MM.1S (cell line): ENCODE measurements around the gene GFRA1.

ENCODE experiments used
- EZH2 ChIP-seq: fragments of 300-600 bp; sonication (generic); optimal IDR thresholded peaks from 2 replicates; pipeline ENCODE3; 2017; ENCODE audit warnings: low read depth, mild to moderate bottlenecking, antibody characterized with exemption, low read length, mixed read lengths
- TF ChIP-seq, protein P1 (sequence below): fragments of 300-600 bp; sonication (generic); IDR thresholded peaks from 2 replicates; pipeline ENCODE4 v1.5.1; 2016; ENCODE audit warnings: antibody characterized with exemption, low read length, mixed read lengths

DNA sequence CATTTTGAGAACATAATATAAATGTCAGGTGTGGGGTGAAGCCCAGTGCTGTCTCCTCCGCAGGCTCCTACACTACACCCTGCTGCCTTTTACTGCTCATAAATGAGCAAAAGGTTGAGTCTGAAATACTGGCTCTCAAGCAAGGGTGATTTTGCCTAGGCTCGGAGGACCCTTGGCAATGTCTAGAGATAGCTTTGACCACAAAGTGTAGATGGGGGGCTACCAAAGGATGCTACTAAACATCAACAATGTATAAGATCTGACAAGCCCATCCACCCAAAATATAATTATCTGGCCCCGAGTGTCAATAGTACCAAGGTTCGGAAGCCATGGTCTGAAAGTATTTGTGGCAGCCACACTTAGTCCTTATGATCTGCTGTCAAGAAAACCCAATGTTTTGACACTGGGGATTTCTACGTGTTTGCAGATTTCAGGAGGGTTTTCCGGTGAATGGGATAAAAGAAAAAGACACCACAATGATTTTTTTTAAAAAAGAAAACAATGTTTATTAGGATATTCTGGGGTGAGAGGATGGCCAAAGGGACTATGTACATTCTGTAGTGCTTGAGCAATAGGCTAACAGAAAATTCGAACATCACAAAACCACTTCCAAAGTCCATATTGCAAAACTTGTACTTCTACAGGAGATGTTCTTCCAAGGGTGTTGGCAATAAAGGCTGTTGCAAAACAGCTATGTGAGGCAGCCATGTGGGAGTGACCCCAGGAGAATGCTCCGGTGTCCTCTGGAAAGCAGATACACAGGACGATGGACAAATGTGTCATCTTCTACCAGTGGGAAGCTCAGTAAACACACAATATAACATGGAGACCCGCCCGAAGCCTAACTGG is 216.3 kb downstream of the GFRA1 start:
- TF ChIP-seq, protein P1, sequence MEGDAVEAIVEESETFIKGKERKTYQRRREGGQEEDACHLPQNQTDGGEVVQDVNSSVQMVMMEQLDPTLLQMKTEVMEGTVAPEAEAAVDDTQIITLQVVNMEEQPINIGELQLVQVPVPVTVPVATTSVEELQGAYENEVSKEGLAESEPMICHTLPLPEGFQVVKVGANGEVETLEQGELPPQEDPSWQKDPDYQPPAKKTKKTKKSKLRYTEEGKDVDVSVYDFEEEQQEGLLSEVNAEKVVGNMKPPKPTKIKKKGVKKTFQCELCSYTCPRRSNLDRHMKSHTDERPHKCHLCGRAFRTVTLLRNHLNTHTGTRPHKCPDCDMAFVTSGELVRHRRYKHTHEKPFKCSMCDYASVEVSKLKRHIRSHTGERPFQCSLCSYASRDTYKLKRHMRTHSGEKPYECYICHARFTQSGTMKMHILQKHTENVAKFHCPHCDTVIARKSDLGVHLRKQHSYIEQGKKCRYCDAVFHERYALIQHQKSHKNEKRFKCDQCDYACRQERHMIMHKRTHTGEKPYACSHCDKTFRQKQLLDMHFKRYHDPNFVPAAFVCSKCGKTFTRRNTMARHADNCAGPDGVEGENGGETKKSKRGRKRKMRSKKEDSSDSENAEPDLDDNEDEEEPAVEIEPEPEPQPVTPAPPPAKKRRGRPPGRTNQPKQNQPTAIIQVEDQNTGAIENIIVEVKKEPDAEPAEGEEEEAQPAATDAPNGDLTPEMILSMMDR = no peak
- no peak for TF ChIP-seq EZH2
